HG03565 (cell line): Measurements from ENCODE around the gene APIP.

ENCODE experiments used
- ATAC-seq: cut with Tn5 transposase; IDR thresholded peaks from one replicate; pipeline ENCODE4 v1.9.1; 2021; ENCODE audit warnings: mild to moderate bottlenecking, moderate library complexity; ENCODE audit not compliant: unreplicated experiment

Gene APIP

GRCh38 chr11:34890089-34890488 is 26.1 kb downstream of the APIP start:
- no peak for ATAC-seq

GRCh38 chr11:34887260-34887659 is 28.9 kb downstream of the APIP start:
- ATAC-seq, result no peak

- ATAC-seq, result no peak
Observed at GRCh38 chr11:34886609-34887008, 29.6 kb downstream of the APIP start.

GRCh38 chr11:34881900-34882299 is 34.3 kb downstream of the APIP start:
- ATAC-seq, result no peak

- no peak for ATAC-seq
Observed at GRCh38 chr11:34877375-34877975, 38.7 kb downstream of the APIP start.

- ATAC-seq, result no peak
Observed at GRCh38 chr11:34874202-34874601, 42.0 kb downstream of the APIP start.

DNA sequence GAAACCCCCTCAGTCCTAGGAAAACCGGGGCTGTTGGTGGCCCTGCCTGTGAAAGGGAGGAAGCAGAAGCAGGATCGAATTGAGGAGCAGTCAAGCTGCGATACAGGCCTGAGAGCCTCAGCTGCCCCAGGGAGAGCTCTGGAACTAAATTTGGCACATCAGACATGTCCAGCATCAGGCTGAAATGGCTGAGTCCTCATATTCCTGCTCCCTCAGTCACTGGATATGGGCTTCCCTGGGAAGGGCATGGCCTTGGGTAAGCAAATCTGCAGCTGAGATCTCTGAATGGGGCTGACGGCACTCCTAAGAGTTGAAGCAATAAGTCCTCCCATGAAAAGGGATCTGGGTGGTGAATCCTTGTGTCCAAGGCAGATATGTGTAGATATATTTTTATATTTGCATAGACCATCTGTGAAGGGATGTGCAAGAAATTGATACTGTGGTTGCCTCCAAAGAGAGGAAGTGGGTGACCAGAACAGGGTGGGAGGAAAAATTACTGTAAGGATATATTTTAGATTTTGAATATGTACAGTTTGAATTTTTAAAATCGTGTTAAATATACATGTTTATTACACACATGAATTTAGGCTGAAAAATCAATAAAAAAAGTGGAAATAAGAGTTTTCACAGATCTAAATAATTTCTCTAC is 45.5 kb downstream of the APIP start:
- no peak for ATAC-seq

GRCh38 chr11:34869425-34869824 is 46.8 kb downstream of the APIP start:
- ATAC-seq, result no peak

DNA sequence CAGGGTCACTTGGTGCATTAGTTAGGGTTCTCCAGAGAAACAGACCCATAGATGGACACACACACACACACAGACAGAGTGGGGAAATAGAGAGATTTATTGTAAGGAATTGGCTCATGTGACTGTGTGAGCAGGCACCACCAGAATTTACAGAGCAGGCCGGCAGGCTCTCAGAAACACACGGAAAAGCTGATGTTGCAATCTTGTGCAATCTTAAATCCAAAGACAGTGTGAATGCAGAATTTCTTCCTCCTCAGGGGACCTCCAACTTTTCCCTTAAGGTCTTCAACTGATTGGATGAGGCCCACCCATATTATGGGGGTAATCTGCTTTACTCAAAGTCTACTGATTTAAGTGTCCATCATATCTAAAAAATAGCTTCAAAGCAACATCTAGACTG is 49.8 kb downstream of the APIP start:
- ATAC-seq, result no peak

DNA sequence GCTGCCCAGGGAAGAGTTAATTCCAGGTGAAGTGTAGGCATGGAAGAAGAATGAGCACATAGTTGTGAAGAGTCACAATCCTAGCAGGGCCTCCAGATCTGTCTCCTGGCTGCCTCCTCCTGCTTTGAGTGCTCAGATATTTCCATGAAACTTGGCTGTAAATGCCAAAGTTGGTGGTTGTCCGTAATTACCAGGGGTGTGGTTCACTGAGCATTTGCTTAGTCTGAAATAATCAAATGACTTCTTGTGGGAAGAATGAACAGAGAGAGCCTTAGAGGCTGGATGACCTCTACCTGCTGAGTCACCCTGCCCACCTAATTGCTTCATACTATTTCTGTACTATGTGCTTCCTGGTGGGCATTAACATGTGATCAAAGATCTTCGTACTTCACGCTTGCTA is 50.9 kb downstream of the APIP start:
- no peak for ATAC-seq

DNA sequence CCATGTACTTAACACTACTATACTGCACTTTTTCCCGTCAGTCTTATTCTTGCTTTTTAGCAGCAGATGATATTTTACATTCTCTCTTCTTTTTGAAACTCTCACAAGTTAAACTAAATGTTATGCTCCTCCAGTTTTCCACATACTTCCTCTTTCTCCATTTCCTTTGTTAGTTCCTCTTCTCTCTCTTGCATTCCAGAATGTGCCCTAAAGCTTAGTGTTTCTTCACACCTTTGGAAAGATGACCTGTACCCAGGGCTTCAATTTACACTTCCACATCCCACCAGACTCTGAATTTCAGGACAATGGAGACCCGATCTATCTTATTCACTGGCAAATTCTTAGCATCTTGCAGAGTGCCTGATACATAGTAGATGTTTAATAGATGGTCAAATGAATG is 51.8 kb downstream of the APIP start:
- ATAC-seq, result no peak

DNA sequence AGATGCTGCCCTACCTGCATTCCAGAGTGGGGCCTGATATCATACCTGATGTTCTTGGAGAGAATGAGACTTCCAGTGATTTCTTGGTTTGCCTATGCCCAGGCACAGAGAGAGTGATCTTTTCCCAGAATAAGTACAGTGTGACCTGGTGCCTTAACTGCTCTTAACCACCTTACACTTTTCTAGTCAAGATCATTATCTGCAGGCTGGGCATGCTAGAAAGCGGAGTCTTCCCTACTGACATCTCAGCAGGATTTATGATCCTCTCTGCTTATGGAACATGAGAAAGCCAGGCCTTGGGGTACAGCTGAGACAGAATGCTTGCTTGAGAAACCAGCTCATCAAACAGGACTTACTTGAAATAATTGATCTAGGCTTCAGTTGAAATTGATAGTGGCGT is 53.1 kb downstream of the APIP start:
- no peak for ATAC-seq

DNA sequence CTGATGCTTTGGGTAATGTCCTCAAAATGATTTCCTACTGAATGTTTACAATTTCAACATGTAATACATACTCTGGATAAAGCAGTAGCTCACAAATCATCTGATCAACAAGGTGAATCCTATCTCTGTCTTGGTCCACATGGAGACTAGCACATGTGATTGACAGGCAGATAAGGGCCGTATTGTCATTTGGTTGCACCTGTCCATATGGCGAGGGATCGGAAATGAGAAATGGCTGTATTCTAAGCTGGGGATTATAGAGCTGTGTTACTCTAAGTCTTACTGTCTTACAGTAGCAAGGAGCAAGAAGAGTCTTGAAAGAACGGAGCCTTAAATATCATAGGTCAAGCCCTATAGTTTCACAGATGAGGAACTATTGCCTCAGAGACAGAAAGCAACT is 55.7 kb downstream of the APIP start:
- no peak for ATAC-seq

- ATAC-seq, result no peak
Observed at GRCh38 chr11:34860034-34860433, 56.1 kb downstream of the APIP start.

DNA sequence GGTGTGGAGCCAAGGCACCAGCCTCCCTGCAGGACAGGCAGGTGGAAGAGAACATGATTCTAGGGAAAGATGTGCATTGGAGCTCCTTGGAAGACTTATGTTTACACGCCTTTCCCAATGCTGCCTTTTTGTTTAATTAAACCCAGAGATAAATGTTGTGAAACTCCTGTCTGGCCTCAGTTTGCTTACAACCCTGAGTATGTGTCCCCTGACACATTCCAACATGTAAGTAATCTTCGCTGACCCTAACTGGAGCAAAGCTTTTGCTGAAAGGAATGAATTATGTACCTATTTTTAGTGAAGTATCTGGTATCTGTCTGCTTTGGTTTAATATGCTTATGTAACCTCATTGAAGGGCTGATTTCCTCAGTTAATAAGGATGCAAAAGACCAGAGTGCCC is 56.7 kb downstream of the APIP start:
- no peak for ATAC-seq

- ATAC-seq, result no peak
Observed at GRCh38 chr11:34857463-34857862, 58.7 kb downstream of the APIP start.

DNA sequence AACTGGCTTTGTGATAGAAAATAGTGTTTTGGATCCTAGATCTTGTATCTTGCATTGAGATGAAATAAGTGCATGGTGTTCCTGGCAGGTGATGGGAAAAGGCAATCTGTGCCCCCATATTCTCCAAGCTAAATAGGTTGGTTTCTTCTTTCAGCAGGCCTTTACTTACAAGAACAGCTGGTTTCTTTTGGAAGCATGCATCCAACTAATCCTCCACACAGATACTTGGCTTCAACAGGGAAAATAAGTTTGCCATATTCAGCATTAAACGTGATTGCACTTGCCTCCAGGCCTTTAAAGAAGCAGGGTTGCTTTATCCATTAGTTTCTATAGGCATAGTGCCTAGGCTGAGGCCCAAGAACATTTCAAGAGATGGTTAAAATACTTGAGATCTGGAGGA is 59.9 kb downstream of the APIP start:
- no peak for ATAC-seq

DNA sequence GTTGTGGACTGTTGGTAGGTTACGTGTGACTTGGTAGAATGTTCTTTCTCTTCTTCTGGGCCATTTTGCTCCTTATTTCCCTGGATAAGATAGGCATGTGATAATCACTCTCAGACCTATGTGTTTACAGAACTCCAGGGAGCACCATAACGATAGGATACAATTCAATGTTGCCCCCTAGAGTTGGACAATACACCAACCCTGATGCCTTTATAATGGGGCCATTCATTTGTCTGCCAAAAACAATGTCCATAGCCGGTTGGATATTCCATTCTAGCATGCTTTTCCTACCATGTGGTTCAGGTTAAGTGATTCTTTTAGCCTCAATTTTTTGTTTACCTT is 60.5 kb downstream of the APIP start:
- ATAC-seq, result no peak

GRCh38 chr11:34855021-34855753 is 61.0 kb downstream of the APIP start:
- no peak for ATAC-seq

- no peak for ATAC-seq
Observed at GRCh38 chr11:34851916-34852315, 64.3 kb downstream of the APIP start.

- ATAC-seq, result no peak
Observed at GRCh38 chr11:34850334-34850733, 65.8 kb downstream of the APIP start.

- ATAC-seq, result no peak
Observed at GRCh38 chr11:34846467-34846866, 69.7 kb downstream of the APIP start.
